Measurements from ENCODE around the gene HAUS3. TPM values are rescaled to one million over a fixed set of nuclear protein-coding genes. Genes with fewer than 3 reads are reported as not detected.
"Not testable (repeated sequence)": the region's sequence is repeated elsewhere in the genome, so short reads cannot be mapped to it uniquely, and the experiment has no call there.

HAUS3 gene
- total RNA-seq, 1 experiment from 2014 or later, result 9.5 TPM

DNA sequence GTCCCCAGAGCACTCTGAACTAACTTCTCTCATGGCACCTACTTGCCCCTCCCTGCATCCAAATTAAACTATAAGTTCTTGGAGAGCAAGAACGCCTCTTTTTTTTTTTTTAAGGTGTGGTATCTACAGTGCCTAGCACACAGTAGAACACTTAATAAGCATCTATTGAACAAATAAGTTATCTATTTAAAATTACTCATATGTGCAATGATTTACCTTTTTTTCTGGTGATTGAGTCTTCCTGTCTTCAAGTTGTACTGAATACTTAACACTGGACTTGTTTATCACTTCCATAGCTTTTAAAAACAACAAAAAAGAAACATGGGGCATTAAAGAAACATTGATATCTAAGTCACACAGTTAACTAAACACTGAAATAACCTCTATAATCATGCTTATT lies 29.1 kb downstream of the HAUS3 start:
- DNase-seq (no peak), ATAC-seq (no peak)
- H3K36me3 ChIP-seq (ENCODE audit: low read depth, low read length), result no peaks in the 10 kb centered on the region
- no peak overlapping the region for H3K9ac ChIP-seq (ENCODE audit: low read length)
- peaks cover 9% of the 10 kb centered on the region for H3K4me1 ChIP-seq (ENCODE audit: insufficient read depth, low read length)
- no peak overlapping the region for H2AFZ ChIP-seq (ENCODE audit: low read length)
- no peak overlapping the region for H3K27ac ChIP-seq (ENCODE audit: low read length)
- no peaks in the 10 kb centered on the region for H3F3A ChIP-seq (ENCODE audit: low read length, unreplicated experiment)
- TF ChIP-seq EZH2phosphoT487 (IDR thresholded peaks at IDR 0.05; ENCODE audit: borderline replicate concordance, low read length) (no peak), EZH2 (IDR thresholded peaks at IDR 0.05; ENCODE audit: low read length, unreplicated experiment) (no peak)
- TF ChIP-seq, protein P1, sequence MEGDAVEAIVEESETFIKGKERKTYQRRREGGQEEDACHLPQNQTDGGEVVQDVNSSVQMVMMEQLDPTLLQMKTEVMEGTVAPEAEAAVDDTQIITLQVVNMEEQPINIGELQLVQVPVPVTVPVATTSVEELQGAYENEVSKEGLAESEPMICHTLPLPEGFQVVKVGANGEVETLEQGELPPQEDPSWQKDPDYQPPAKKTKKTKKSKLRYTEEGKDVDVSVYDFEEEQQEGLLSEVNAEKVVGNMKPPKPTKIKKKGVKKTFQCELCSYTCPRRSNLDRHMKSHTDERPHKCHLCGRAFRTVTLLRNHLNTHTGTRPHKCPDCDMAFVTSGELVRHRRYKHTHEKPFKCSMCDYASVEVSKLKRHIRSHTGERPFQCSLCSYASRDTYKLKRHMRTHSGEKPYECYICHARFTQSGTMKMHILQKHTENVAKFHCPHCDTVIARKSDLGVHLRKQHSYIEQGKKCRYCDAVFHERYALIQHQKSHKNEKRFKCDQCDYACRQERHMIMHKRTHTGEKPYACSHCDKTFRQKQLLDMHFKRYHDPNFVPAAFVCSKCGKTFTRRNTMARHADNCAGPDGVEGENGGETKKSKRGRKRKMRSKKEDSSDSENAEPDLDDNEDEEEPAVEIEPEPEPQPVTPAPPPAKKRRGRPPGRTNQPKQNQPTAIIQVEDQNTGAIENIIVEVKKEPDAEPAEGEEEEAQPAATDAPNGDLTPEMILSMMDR (conservative IDR thresholded peaks at IDR 0.05; ENCODE audit: low read depth, low read length), result no peak
- H3K4me2 ChIP-seq (ENCODE audit: low read length), result no peak overlapping the region
- intact Hi-C loops (cut with micrococcal nuclease), result no loop called here
- ChIA-PET CTCF (no interaction called here), POLR2A (ENCODE audit: unreplicated experiment) (no interaction called here)
- no peaks in the 10 kb centered on the region for H3K79me2 ChIP-seq (ENCODE audit: low read length)
- H3K27me3 ChIP-seq (ENCODE audit: low read length), result no peaks in the 10 kb centered on the region
- H3K4me3 ChIP-seq (ENCODE audit: low read length), result no peak overlapping the region
- no peaks in the 10 kb centered on the region for H3K9me3 ChIP-seq (ENCODE audit: low read length)
- no peaks in the 10 kb centered on the region for H4K20me1 ChIP-seq (ENCODE audit: low read length)
- BruUV-seq (replicated peaks), result no TSS peak
- H3K9me2 ChIP-seq (replicated peaks; ENCODE audit: low read length), result no peaks in the 10 kb centered on the region

GRCh38 chr4:2202789-2203188 lies 39.1 kb downstream of the HAUS3 start:
- intact Hi-C loops (cut with micrococcal nuclease); H3F3A ChIP-seq (ENCODE audit: low read length, unreplicated experiment); POLR2A ChIA-PET (ENCODE audit: unreplicated experiment); DNase-seq; ATAC-seq; H3K9me3 ChIP-seq (ENCODE audit: low read length); BruUV-seq (replicated peaks); H3K9ac ChIP-seq (ENCODE audit: low read length); H4K20me1 ChIP-seq (ENCODE audit: low read length); CTCF ChIA-PET; H3K79me2 ChIP-seq (ENCODE audit: low read length); H3K9me2 ChIP-seq (replicated peaks; ENCODE audit: low read length); H3K27me3 ChIP-seq (ENCODE audit: low read length); H3K36me3 ChIP-seq (ENCODE audit: low read depth, low read length); H2AFZ ChIP-seq (ENCODE audit: low read length); H3K4me3 ChIP-seq (ENCODE audit: low read length); H3K4me2 ChIP-seq (ENCODE audit: low read length); H3K27ac ChIP-seq (ENCODE audit: low read length): not testable (repeated sequence)
- peaks cover 11% of the 10 kb centered on the region for H3K4me1 ChIP-seq (ENCODE audit: insufficient read depth, low read length)

DNA sequence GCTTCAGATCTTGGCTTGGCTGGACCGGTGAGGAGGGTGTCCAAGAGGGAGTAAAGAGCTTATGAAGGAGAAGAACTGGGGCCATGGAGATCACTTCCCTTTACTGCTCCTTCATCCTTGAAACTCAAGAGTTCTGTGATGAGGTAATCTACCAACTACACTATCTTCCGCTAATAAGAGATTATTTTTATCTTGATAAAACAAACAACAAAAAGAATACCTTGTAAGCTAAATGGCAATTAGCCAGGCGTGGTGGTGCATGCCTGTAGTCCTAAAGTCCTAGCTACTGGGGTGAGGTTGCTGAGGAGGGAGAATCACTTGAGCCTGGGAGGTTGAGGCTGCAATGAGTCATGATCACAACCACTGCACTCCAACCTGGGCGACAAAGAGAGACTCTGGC lies 47.4 kb downstream of the HAUS3 start:
- Histone ChIP-seq H4K20me1 (ENCODE audit: low read length) (no peaks in the 10 kb centered on the region), H3K9me3 (ENCODE audit: low read length) (no peaks in the 10 kb centered on the region), H3K27ac (ENCODE audit: low read length) (no peak overlapping the region), H3K4me3 (ENCODE audit: low read length) (no peak overlapping the region), H3K36me3 (ENCODE audit: low read depth, low read length) (no peaks in the 10 kb centered on the region), H3K27me3 (ENCODE audit: low read length) (no peaks in the 10 kb centered on the region), H3K79me2 (ENCODE audit: low read length) (no peaks in the 10 kb centered on the region), H3K9ac (ENCODE audit: low read length) (no peak overlapping the region), H2AFZ (ENCODE audit: low read length) (no peak overlapping the region), H3K4me2 (ENCODE audit: low read length) (no peak overlapping the region), H3K4me1 (ENCODE audit: insufficient read depth, low read length) (no peaks in the 10 kb centered on the region; the same call in 1 of the 2 replicates), H3K9me2 (replicated peaks; ENCODE audit: low read length) (no peaks in the 10 kb centered on the region), H3F3A (ENCODE audit: low read length, unreplicated experiment) (no peaks in the 10 kb centered on the region)
- intact Hi-C loops (cut with micrococcal nuclease), result no loop called here
- ChIA-PET POLR2A (ENCODE audit: unreplicated experiment) (interaction anchor here (0.6 kb wide), 1 partner anchor 156 kb away, joined by 3 read pairs; no protein-coding TSS in a partner anchor), CTCF (no interaction called here)
- no peak for ATAC-seq
- no TSS peak for BruUV-seq (replicated peaks)
- TF ChIP-seq EZH2 (IDR thresholded peaks at IDR 0.05; ENCODE audit: low read length, unreplicated experiment), result no peak
- TF ChIP-seq, protein P1 (conservative IDR thresholded peaks at IDR 0.05; ENCODE audit: low read depth, low read length), result no peak
- TF ChIP-seq EZH2phosphoT487 (IDR thresholded peaks at IDR 0.05; ENCODE audit: borderline replicate concordance, low read length), result no peak
- DNase-seq, result no peak
